ENCODE results near the gene PPP2R2B.

DNA sequence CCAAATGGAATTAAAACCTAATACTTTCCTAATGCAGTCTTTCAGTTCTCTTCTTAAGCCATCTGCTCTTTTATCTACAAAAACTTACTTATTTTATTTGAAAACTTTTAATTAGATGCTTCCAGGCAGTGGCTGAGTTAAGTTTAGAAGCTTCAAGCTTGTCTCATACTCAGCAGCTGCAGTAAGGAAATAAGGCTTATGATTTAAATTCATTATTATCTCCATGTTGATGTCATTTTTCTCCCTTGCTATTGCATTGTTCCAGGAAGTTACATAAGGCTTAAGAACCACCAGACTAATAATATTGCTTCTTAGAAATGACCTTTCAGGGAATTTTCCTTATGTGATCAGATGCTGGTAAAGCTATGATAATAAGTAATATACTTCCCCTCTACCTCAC lies 119.6 kb downstream of the PPP2R2B start:
- TF ChIP-seq, protein P1, sequence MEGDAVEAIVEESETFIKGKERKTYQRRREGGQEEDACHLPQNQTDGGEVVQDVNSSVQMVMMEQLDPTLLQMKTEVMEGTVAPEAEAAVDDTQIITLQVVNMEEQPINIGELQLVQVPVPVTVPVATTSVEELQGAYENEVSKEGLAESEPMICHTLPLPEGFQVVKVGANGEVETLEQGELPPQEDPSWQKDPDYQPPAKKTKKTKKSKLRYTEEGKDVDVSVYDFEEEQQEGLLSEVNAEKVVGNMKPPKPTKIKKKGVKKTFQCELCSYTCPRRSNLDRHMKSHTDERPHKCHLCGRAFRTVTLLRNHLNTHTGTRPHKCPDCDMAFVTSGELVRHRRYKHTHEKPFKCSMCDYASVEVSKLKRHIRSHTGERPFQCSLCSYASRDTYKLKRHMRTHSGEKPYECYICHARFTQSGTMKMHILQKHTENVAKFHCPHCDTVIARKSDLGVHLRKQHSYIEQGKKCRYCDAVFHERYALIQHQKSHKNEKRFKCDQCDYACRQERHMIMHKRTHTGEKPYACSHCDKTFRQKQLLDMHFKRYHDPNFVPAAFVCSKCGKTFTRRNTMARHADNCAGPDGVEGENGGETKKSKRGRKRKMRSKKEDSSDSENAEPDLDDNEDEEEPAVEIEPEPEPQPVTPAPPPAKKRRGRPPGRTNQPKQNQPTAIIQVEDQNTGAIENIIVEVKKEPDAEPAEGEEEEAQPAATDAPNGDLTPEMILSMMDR (IDR thresholded peaks at IDR 0.05), result no peak
- no peak for TF ChIP-seq POLR2A (IDR thresholded peaks at IDR 0.05)

Data from esophagus squamous epithelium (tissue), 4 donors.